Measurements from ENCODE around the gene VASH1.

DNA sequence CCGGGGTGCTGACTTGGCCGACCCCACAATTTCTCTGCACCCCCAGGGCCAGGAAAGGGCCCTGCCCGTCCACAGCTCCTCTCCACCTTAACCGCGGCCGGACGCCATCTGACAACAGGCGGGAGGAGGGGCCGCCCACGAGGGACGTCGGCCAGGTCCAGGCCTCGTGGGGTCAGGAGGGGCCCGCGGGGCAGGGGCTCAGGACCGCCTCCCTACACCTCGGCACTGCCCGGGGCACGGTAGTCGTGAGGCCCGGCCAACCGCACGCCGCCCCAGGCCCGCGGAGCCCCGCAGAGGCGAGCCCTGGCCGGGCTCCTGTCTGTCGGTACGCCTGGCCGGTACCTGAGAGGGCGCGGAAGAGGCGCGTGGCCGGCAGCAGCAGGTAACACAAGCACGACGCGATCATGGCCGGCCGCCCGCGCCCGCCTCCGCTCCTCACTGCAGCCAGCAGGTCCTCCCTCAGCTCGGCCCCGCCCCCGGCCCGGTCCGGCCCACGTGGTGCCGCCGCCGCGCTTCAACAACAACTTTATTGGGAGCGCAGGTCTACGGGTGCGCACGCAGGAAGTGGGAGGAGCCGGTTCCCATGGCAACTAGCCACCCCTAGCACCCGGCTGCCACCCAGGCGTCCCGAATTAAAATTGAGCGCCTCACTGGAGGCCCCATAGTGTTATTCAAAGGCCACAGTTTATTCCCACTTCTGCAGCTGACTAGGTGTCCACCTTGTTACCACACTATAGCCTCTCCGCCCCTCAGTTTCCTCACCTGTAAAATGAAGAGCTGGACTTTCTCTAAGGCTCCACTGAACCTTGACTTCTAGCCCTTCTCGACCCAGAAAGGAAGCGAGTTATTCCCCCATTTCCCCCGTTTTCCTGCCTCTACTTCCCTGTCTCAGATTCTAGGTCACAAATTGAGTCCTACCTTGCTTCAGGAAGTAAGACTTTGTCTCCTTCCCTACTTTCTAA is 51.4 kb downstream of the VASH1 start, which contains the start of gene ANGEL1:
- peak; percentile 78 for TF ChIP-seq POLR2AphosphoS5 (IDR thresholded peaks at IDR 0.05; ENCODE audit: low read depth)
- TF ChIP-seq, protein P1, sequence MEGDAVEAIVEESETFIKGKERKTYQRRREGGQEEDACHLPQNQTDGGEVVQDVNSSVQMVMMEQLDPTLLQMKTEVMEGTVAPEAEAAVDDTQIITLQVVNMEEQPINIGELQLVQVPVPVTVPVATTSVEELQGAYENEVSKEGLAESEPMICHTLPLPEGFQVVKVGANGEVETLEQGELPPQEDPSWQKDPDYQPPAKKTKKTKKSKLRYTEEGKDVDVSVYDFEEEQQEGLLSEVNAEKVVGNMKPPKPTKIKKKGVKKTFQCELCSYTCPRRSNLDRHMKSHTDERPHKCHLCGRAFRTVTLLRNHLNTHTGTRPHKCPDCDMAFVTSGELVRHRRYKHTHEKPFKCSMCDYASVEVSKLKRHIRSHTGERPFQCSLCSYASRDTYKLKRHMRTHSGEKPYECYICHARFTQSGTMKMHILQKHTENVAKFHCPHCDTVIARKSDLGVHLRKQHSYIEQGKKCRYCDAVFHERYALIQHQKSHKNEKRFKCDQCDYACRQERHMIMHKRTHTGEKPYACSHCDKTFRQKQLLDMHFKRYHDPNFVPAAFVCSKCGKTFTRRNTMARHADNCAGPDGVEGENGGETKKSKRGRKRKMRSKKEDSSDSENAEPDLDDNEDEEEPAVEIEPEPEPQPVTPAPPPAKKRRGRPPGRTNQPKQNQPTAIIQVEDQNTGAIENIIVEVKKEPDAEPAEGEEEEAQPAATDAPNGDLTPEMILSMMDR (IDR thresholded peaks at IDR 0.05; ENCODE audit: insufficient read depth, low read length): no peak
- no peak for TF ChIP-seq REST (IDR thresholded peaks at IDR 0.05; ENCODE audit: insufficient replicate concordance, low read depth)
- TF ChIP-seq GABPA (IDR thresholded peaks at IDR 0.05; ENCODE audit: low read depth): no peak
